IMR-90 (cell line): ENCODE data around the gene EBF3. TPM values are rescaled to one million over a fixed set of nuclear protein-coding genes. Genes with fewer than 3 reads are reported as not detected.

Source experiments
- ATAC-seq: fragments of 200-7000 bp; cut with Tn5 transposase; 2 replicates; pipeline ENCODE4 v1.9.1; 2020; ENCODE audit warnings: low read depth, mild to moderate bottlenecking, moderate library complexity
- BruUV-seq: library from RNA; stranded (reverse); fragments of 400-500 nt; replicated peaks from 2 replicates; lab custom pipeline; 2021; lab: Mats Ljungman, UMichigan
- CTCF ChIA-PET: fragments of 300-600 bp; formaldehyde crosslinking; extraction: SDS; loops from one replicate; lab custom pipeline; 2021; ENCODE audit warnings: antibody characterized with exemption; lab: Yijun Ruan, JAX
- POLR2A ChIA-PET: fragments of 300-600 bp; sonication (Branson Sonifier 250); formaldehyde crosslinking; loops from one replicate; lab custom pipeline; 2022; ENCODE audit warnings: antibody characterized with exemption; ENCODE audit not compliant: unreplicated experiment; lab: Charles Lee
- DNase-seq: peaks from one replicate; pipeline ENCODE4 v3.0.0; 2013
- H2AFZ ChIP-seq: replicated peaks from 2 replicates; pipeline ENCODE3; 2013; ENCODE audit warnings: low read length, mild to moderate bottlenecking; ENCODE audit not compliant: poor library complexity
- H2AK5ac ChIP-seq: 2 replicates; pipeline ENCODE4 v1.6.1; 2013; ENCODE audit warnings: low read depth, low read length, inconsistent platforms
- H2AK9ac ChIP-seq: replicated peaks from 2 replicates; pipeline ENCODE3; 2013; ENCODE audit warnings: mild to moderate bottlenecking, low read depth, low read length, moderate library complexity; ENCODE audit not compliant: poor library complexity
- H2BK120ac ChIP-seq: 2 replicates; pipeline ENCODE4 v1.6.1; 2013; ENCODE audit warnings: low read depth, low read length, inconsistent platforms
- H2BK15ac ChIP-seq: 3 replicates; pipeline ENCODE4 v1.6.1; 2013; ENCODE audit warnings: low read depth, low read length, inconsistent platforms
- H2BK20ac ChIP-seq: 2 replicates; pipeline ENCODE4 v1.6.1; 2013; ENCODE audit warnings: low read depth, mild to moderate bottlenecking, inconsistent platforms, low read length, moderate library complexity
- H2BK5ac ChIP-seq: 2 replicates; pipeline ENCODE4 v1.6.1; 2013; ENCODE audit warnings: mild to moderate bottlenecking, low read depth, low read length, inconsistent platforms; ENCODE audit not compliant: poor library complexity, severe bottlenecking
- H3K14ac ChIP-seq: replicated peaks from 2 replicates; pipeline ENCODE4 v1.6.1; 2013; ENCODE audit warnings: low read depth, low read length, inconsistent platforms
- H3K18ac ChIP-seq: 2 replicates; pipeline ENCODE4 v1.6.1; 2013; ENCODE audit warnings: low read depth, low read length, control low read depth
- H3K23ac ChIP-seq: 2 replicates; pipeline ENCODE4 v1.6.1; 2013; ENCODE audit warnings: low read depth, low read length, inconsistent platforms
- H3K27ac ChIP-seq: 2 replicates; pipeline ENCODE4 v1.5.1; 2013; ENCODE audit warnings: mild to moderate bottlenecking, control low read depth, low read length; ENCODE audit not compliant: insufficient read depth
- H3K27me3 ChIP-seq: 2 replicates; pipeline ENCODE4 v1.6.1; 2013; ENCODE audit warnings: low read length; ENCODE audit not compliant: control insufficient read depth, insufficient read depth
- H3K36me3 ChIP-seq: 2 replicates; pipeline ENCODE4 v1.6.1; 2013; ENCODE audit warnings: low read length, mixed read lengths; ENCODE audit not compliant: control insufficient read depth, insufficient read depth
- H3K4ac ChIP-seq: 2 replicates; pipeline ENCODE4 v1.6.1; 2013; ENCODE audit warnings: low read depth, low read length, inconsistent platforms
- H3K4me1 ChIP-seq: 2 replicates; pipeline ENCODE4 v1.6.1; 2013; ENCODE audit warnings: low read length, mixed read lengths; ENCODE audit not compliant: control insufficient read depth, insufficient read depth
- H3K4me2 ChIP-seq: 2 replicates; pipeline ENCODE4 v1.6.1; 2013; ENCODE audit warnings: low read depth, mild to moderate bottlenecking, control low read depth, low read length, moderate library complexity
- H3K4me3 ChIP-seq: 2 replicates; pipeline ENCODE4 v1.5.1; 2013; ENCODE audit warnings: low read depth, mild to moderate bottlenecking, control low read depth, low read length, moderate library complexity; ENCODE audit not compliant: insufficient read depth
- H3K56ac ChIP-seq: 2 replicates; pipeline ENCODE4 v1.6.1; 2013; ENCODE audit warnings: low read length, inconsistent platforms; ENCODE audit not compliant: insufficient read depth; ENCODE audit errors: extremely low read depth
- H3K79me1 ChIP-seq, 2 experiments: 2 replicates each; pipeline ENCODE4 v1.6.1; 2013; ENCODE audit warnings: low read length in 2 of 2, inconsistent platforms in 1 of 2, low read depth in 1 of 2
- H3K9ac ChIP-seq: 2 replicates; pipeline ENCODE4 v1.6.1; 2013; ENCODE audit warnings: low read depth, low read length, control low read depth
- H3K9me1 ChIP-seq: 2 replicates; pipeline ENCODE4 v1.6.1; 2013; ENCODE audit warnings: low read length, inconsistent platforms; ENCODE audit not compliant: insufficient read depth
- H3K9me3 ChIP-seq: 2 replicates; pipeline ENCODE4 v1.6.1; 2013; ENCODE audit warnings: low read length; ENCODE audit not compliant: control insufficient read depth, insufficient read depth
- H4K20me1 ChIP-seq: 2 replicates; pipeline ENCODE4 v1.6.1; 2013; ENCODE audit warnings: low read length, inconsistent platforms; ENCODE audit not compliant: insufficient read depth
- H4K5ac ChIP-seq: 2 replicates; pipeline ENCODE4 v1.6.1; 2013; ENCODE audit warnings: mild to moderate bottlenecking, low read depth, low read length, control low read depth
- H4K8ac ChIP-seq, 2 experiments: 2 replicates each; pipeline ENCODE4 v1.6.1; 2013; ENCODE audit warnings: low read depth in 2 of 2, low read length in 2 of 2, control low read depth in 1 of 2, inconsistent platforms in 1 of 2
- H4K91ac ChIP-seq: 2 replicates; pipeline ENCODE4 v1.6.1; 2013; ENCODE audit warnings: low read depth, low read length, inconsistent platforms; ENCODE audit not compliant: insufficient read depth
- BHLHE40 ChIP-seq: fragments of 150-350 bp; IDR thresholded peaks from 2 replicates; pipeline ENCODE4 v1.6.1; 2016; ENCODE audit warnings: mild to moderate bottlenecking, low read depth, low read length
- CEBPB ChIP-seq: IDR thresholded peaks from 2 replicates; pipeline ENCODE4 v1.6.1; 2012; ENCODE audit warnings: low read depth, low read length, improper control_type of control experiment
- CHD1 ChIP-seq: IDR thresholded peaks from 2 replicates; pipeline ENCODE4 v1.6.1; 2012; ENCODE audit warnings: low read depth, low read length, improper control_type of control experiment
- FOS ChIP-seq: fragments of 150-350 bp; IDR thresholded peaks from 2 replicates; pipeline ENCODE4 v1.6.1; 2016; ENCODE audit warnings: low read depth, low read length
- MAFK ChIP-seq: IDR thresholded peaks from 2 replicates; pipeline ENCODE4 v1.6.1; 2012; ENCODE audit warnings: low read depth, low read length, improper control_type of control experiment
- NFE2L2 ChIP-seq: fragments of 150-350 bp; IDR thresholded peaks from 2 replicates; pipeline ENCODE4 v1.6.1; 2016; ENCODE audit warnings: low read depth, mild to moderate bottlenecking, low read length
- POLR2A ChIP-seq: IDR thresholded peaks from 2 replicates; pipeline ENCODE4 v1.6.1; 2012; ENCODE audit warnings: mild to moderate bottlenecking, low read depth, low read length
- RAD21 ChIP-seq: IDR thresholded peaks from 2 replicates; pipeline ENCODE4 v1.6.1; 2012; ENCODE audit warnings: low read length, improper control_type of control experiment
- RCOR1 ChIP-seq: IDR thresholded peaks from 2 replicates; pipeline ENCODE4 v1.6.1; 2012; ENCODE audit warnings: mild to moderate bottlenecking, low read length, improper control_type of control experiment; ENCODE audit not compliant: insufficient replicate concordance
- RFX5 ChIP-seq: IDR thresholded peaks from 2 replicates; pipeline ENCODE4 v1.8.0; 2012; ENCODE audit warnings: low read depth, mild to moderate bottlenecking, low read length, moderate library complexity
- SMC3 ChIP-seq: fragments of 150-350 bp; IDR thresholded peaks from 2 replicates; pipeline ENCODE4 v1.6.1; 2016; ENCODE audit warnings: low read depth, mild to moderate bottlenecking, antibody characterized with exemption, low read length, moderate library complexity
- WGBS, 2 experiments: methylation state at CpG; one replicate each; pipeline versions ENCODE4 v1.1.5 to v1.1.7; 2013; ENCODE audit warnings: missing lambda C conversion rate in 2 of 2; ENCODE audit not compliant: insufficient read length in 1 of 2; ENCODE audit errors: extremely low coverage in 2 of 2; 5-methylcytosine and 5-hydroxymethylcytosine counted together
- dilution Hi-C: fragments of 300-500 bp; cut with HindIII; formaldehyde crosslinking; loops from one replicate; pipeline ENCODE4 v1.14.3; 2018; ENCODE audit warnings: low sequenced_read_pairs; ENCODE audit not compliant: unreplicated experiment
- in situ Hi-C: fragments of 300-500 bp; cut with MboI; formaldehyde crosslinking; loops from 3 replicates; pipeline ENCODE4 v1.14.3; 2019; ENCODE audit warnings: low sequenced_read_pairs, inconsistent platforms, mixed read lengths
- intact Hi-C: fragments of 100-400 bp; cut with micrococcal nuclease; formaldehyde crosslinking; loops from 2 replicates; pipeline ENCODE4 v1.10.0; 2022
- polyA plus RNA-seq, 3 experiments: library from polyadenylated mRNA; depleted of rRNA; stranded (reverse); fragments of >200 nt; gene quantifications; 2 replicates each; pipeline ENCODE4 v1.2.3, GENCODE V29; 2012; ENCODE audit warnings: low replicate concordance in 1 of 3
- total RNA-seq: library from RNA; depleted of rRNA; stranded (reverse); fragments of >200 nt; gene quantifications from 2 replicates; pipeline ENCODE4 v1.2.3, GENCODE V29; 2012
- TF ChIP-seq, protein P1 (sequence below): fragments of 150-350 bp; IDR thresholded peaks from 2 replicates; pipeline ENCODE4 v1.6.1; 2016; ENCODE audit warnings: low read depth, mild to moderate bottlenecking, low read length, moderate library complexity, borderline replicate concordance
- TF ChIP-seq, protein P2 (sequence below): conservative IDR thresholded peaks from 2 replicates; pipeline ENCODE4 v1.5.1; 2012; ENCODE audit warnings: mild to moderate bottlenecking, low read depth, low read length, improper control_type of control experiment

Gene EBF3
- total and polyA plus RNA-seq, 2 of the 4 experiments (the other 2 are of a cell fraction): 0.36 to 0.70 TPM

GRCh38 chr10:129951101-129951969 is 12.7 kb downstream of the EBF3 start:
- no peak overlapping the region for H2AK9ac ChIP-seq
- no peaks in the 10 kb centered on the region for H3K9me1 ChIP-seq
- no peak overlapping the region for H3K4me2 ChIP-seq
- no peak overlapping the region for H2BK5ac ChIP-seq
- H2BK20ac ChIP-seq: no peak overlapping the region
- CTCF ChIA-PET: no interaction called here
- H3K9ac ChIP-seq: no peak overlapping the region
- H3K4me3 ChIP-seq: no peak overlapping the region
- H3K27me3 ChIP-seq: no peaks in the 10 kb centered on the region
- no peaks in the 10 kb centered on the region for H3K79me1 ChIP-seq
- no peak overlapping the region for H4K5ac ChIP-seq
- no peak overlapping the region for H2AFZ ChIP-seq
- DNase-seq (no peak), ATAC-seq (no peak)
- H3K4ac ChIP-seq: no peak overlapping the region
- H3K56ac ChIP-seq: no peak overlapping the region
- 98% methylated on average over 10 of the region's 30 CpGs; no CpG with 5 or more reads in 1 of the 2 experiments for WGBS, 2 experiments
- peaks cover 2% of the 10 kb centered on the region; the same call in 1 of the 2 replicates for H3K36me3 ChIP-seq
- intact Hi-C loops: loop anchor here (10.0 kb wide), 1 partner anchor 627 kb away; no protein-coding TSS in a partner anchor
- dilution Hi-C loops: no loop called here
- TF ChIP-seq CHD1 (no peak), MAFK (no peak), SMC3 (no peak), BHLHE40 (no peak), FOS (no peak), POLR2A (no peak), RFX5 (no peak), RCOR1 (no peak), RAD21 (no peak), CEBPB (no peak), NFE2L2 (no peak)
- TF ChIP-seq, protein P1, sequence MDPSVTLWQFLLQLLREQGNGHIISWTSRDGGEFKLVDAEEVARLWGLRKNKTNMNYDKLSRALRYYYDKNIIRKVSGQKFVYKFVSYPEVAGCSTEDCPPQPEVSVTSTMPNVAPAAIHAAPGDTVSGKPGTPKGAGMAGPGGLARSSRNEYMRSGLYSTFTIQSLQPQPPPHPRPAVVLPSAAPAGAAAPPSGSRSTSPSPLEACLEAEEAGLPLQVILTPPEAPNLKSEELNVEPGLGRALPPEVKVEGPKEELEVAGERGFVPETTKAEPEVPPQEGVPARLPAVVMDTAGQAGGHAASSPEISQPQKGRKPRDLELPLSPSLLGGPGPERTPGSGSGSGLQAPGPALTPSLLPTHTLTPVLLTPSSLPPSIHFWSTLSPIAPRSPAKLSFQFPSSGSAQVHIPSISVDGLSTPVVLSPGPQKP: no peak
- TF ChIP-seq, protein P2, sequence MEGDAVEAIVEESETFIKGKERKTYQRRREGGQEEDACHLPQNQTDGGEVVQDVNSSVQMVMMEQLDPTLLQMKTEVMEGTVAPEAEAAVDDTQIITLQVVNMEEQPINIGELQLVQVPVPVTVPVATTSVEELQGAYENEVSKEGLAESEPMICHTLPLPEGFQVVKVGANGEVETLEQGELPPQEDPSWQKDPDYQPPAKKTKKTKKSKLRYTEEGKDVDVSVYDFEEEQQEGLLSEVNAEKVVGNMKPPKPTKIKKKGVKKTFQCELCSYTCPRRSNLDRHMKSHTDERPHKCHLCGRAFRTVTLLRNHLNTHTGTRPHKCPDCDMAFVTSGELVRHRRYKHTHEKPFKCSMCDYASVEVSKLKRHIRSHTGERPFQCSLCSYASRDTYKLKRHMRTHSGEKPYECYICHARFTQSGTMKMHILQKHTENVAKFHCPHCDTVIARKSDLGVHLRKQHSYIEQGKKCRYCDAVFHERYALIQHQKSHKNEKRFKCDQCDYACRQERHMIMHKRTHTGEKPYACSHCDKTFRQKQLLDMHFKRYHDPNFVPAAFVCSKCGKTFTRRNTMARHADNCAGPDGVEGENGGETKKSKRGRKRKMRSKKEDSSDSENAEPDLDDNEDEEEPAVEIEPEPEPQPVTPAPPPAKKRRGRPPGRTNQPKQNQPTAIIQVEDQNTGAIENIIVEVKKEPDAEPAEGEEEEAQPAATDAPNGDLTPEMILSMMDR: no peak
- no peak overlapping the region for H3K18ac ChIP-seq
- no peak overlapping the region for H4K91ac ChIP-seq
- no peaks in the 10 kb centered on the region for H4K20me1 ChIP-seq
- H2BK15ac ChIP-seq: no peak overlapping the region
- no peak overlapping the region for H3K14ac ChIP-seq
- in situ Hi-C loops: no loop called here
- H2AK5ac ChIP-seq: no peak overlapping the region
- POLR2A ChIA-PET: no interaction called here
- peaks cover 2% of the 10 kb centered on the region; the same call in 1 of the 2 replicates for H3K4me1 ChIP-seq
- H3K9me3 ChIP-seq: no peaks in the 10 kb centered on the region
- H2BK120ac ChIP-seq: no peak overlapping the region
- H4K8ac ChIP-seq: no peak overlapping the region
- H3K23ac ChIP-seq: no peak overlapping the region
- no TSS peak for BruUV-seq
- H3K27ac ChIP-seq: no peak overlapping the region
